PC-3 (cell line): Measurements from ENCODE around the gene CSMD2. TPM values are rescaled to one million over a fixed set of nuclear protein-coding genes. Genes with fewer than 3 reads are reported as not detected.

Source experiments
- ATAC-seq: fragments of 200-7000 bp; cut with Tn5 transposase; 2 replicates; pipeline ENCODE4 v1.9.1; 2020; ENCODE audit warnings: mild to moderate bottlenecking, moderate library complexity
- BruUV-seq: library from RNA; stranded (reverse); fragments of 400-500 nt; replicated peaks from 2 replicates; lab custom pipeline; 2021; lab: Mats Ljungman, UMichigan
- CTCF ChIA-PET: fragments of 300-600 bp; sonication (Branson Sonifier 250); formaldehyde crosslinking; loops from one replicate; lab custom pipeline; 2022; ENCODE audit warnings: antibody characterized with exemption; lab: Charles Lee
- POLR2A ChIA-PET: fragments of 300-600 bp; sonication (Branson Sonifier 250); formaldehyde crosslinking; loops from one replicate; lab custom pipeline; 2022; ENCODE audit warnings: antibody characterized with exemption; ENCODE audit not compliant: unreplicated experiment; lab: Charles Lee
- DNase-seq: peaks from one replicate; pipeline ENCODE4 v3.0.0-alpha.2; 2015
- H2AFZ ChIP-seq: fragments of 300-600 bp; sonication (generic); 2 replicates; pipeline ENCODE4 v1.6.0; 2016; ENCODE audit warnings: antibody characterized with exemption, low read length
- H3F3A ChIP-seq: fragments of 300-600 bp; sonication (generic); one replicate; pipeline ENCODE4 v1.6.0; 2017; ENCODE audit warnings: antibody characterized with exemption, low read length, control low read depth, mild to moderate bottlenecking; ENCODE audit not compliant: unreplicated experiment
- H3K27ac ChIP-seq: fragments of 300-600 bp; sonication (generic); 2 replicates; pipeline ENCODE4 v1.5.1; 2016; ENCODE audit warnings: mild to moderate bottlenecking, low read length
- H3K27me3 ChIP-seq: fragments of 300-600 bp; sonication (generic); 2 replicates; pipeline ENCODE4 v1.6.1; 2016; ENCODE audit warnings: low read length, mixed read lengths
- H3K36me3 ChIP-seq: fragments of 300-600 bp; sonication (generic); 2 replicates; pipeline ENCODE4 v1.6.1; 2016; ENCODE audit warnings: low read depth, mixed run types, low read length, mixed read lengths
- H3K4me1 ChIP-seq: fragments of 300-600 bp; sonication (generic); 2 replicates; pipeline ENCODE4 v1.5.1; 2016; ENCODE audit warnings: low read length; ENCODE audit not compliant: insufficient read depth
- H3K4me2 ChIP-seq: fragments of 300-600 bp; sonication (generic); 2 replicates; pipeline ENCODE4 v1.6.0; 2016; ENCODE audit warnings: low read length
- H3K4me3 ChIP-seq: fragments of 300-600 bp; sonication (generic); 2 replicates; pipeline ENCODE4 v1.5.1; 2016; ENCODE audit warnings: mild to moderate bottlenecking, low read length, mixed read lengths
- H3K79me2 ChIP-seq: fragments of 300-600 bp; sonication (generic); 2 replicates; pipeline ENCODE4 v1.6.1; 2017; ENCODE audit warnings: low read length, mixed read lengths
- H3K9ac ChIP-seq: fragments of 300-600 bp; sonication (generic); 2 replicates; pipeline ENCODE4 v1.6.0; 2016; ENCODE audit warnings: mild to moderate bottlenecking, low read length
- H3K9me2 ChIP-seq: fragments of 300-600 bp; sonication (generic); replicated peaks from 2 replicates; pipeline ENCODE4 v1.6.1; 2016; ENCODE audit warnings: mixed run types, low read length, mixed read lengths
- H3K9me3 ChIP-seq: fragments of 300-600 bp; sonication (generic); 2 replicates; pipeline ENCODE4 v1.6.1; 2016; ENCODE audit warnings: low read length, mixed read lengths
- H4K20me1 ChIP-seq: fragments of 300-600 bp; sonication (generic); 2 replicates; pipeline ENCODE4 v1.6.1; 2016; ENCODE audit warnings: low read length, mixed read lengths
- EZH2 ChIP-seq: fragments of 300-600 bp; sonication (generic); IDR thresholded peaks from one replicate; pipeline ENCODE4 v1.6.1; 2017; ENCODE audit warnings: antibody characterized with exemption, mild to moderate bottlenecking, low read length; ENCODE audit not compliant: unreplicated experiment
- EZH2phosphoT487 ChIP-seq: fragments of 300-600 bp; sonication (generic); IDR thresholded peaks from 2 replicates; pipeline ENCODE4 v1.6.1; 2018; ENCODE audit warnings: mild to moderate bottlenecking, antibody characterized with exemption, low read length, borderline replicate concordance
- intact Hi-C: fragments of 100-400 bp; cut with micrococcal nuclease; formaldehyde crosslinking; loops from 2 replicates; pipeline ENCODE4 v1.9.0; 2023
- total RNA-seq: library from RNA; depleted of rRNA; stranded (reverse); fragments of >200 nt; gene quantifications from 2 replicates; pipeline ENCODE4 v1.2.3, GENCODE V29; 2014
- TF ChIP-seq, protein P1 (sequence below): fragments of 300-600 bp; sonication (generic); conservative IDR thresholded peaks from 2 replicates; pipeline ENCODE4 v1.5.1; 2017; ENCODE audit warnings: antibody characterized with exemption, low read depth, mild to moderate bottlenecking, low read length

Gene CSMD2
- total RNA-seq, 1 experiment from 2014 or later, result not detected

- ATAC-seq (no peak), DNase-seq (no peak)
- TF ChIP-seq EZH2 (no peak), EZH2phosphoT487 (no peak)
- TF ChIP-seq, protein P1, sequence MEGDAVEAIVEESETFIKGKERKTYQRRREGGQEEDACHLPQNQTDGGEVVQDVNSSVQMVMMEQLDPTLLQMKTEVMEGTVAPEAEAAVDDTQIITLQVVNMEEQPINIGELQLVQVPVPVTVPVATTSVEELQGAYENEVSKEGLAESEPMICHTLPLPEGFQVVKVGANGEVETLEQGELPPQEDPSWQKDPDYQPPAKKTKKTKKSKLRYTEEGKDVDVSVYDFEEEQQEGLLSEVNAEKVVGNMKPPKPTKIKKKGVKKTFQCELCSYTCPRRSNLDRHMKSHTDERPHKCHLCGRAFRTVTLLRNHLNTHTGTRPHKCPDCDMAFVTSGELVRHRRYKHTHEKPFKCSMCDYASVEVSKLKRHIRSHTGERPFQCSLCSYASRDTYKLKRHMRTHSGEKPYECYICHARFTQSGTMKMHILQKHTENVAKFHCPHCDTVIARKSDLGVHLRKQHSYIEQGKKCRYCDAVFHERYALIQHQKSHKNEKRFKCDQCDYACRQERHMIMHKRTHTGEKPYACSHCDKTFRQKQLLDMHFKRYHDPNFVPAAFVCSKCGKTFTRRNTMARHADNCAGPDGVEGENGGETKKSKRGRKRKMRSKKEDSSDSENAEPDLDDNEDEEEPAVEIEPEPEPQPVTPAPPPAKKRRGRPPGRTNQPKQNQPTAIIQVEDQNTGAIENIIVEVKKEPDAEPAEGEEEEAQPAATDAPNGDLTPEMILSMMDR, result no peak
- intact Hi-C loops, result no loop called here
- Histone ChIP-seq H2AFZ (no peak overlapping the region), H3K27ac (no peak overlapping the region), H3K79me2 (no peaks in the 10 kb centered on the region), H3K4me3 (no peak overlapping the region), H4K20me1 (no peaks in the 10 kb centered on the region), H3K9ac (no peak overlapping the region), H3K4me2 (no peak overlapping the region), H3K36me3 (no peaks in the 10 kb centered on the region), H3K9me2 (no peaks in the 10 kb centered on the region), H3K9me3 (no peaks in the 10 kb centered on the region), H3K4me1 (no peaks in the 10 kb centered on the region), H3F3A (no peaks in the 10 kb centered on the region), H3K27me3 (peaks cover 6% of the 10 kb centered on the region; the same call in 1 of the 2 replicates)
- ChIA-PET POLR2A (no interaction called here), CTCF (no interaction called here)
- BruUV-seq, result no TSS peak
These were observed 11.8 kb downstream of the CSMD2 start for GRCh38 chr1:34153246-34153645.

DNA sequence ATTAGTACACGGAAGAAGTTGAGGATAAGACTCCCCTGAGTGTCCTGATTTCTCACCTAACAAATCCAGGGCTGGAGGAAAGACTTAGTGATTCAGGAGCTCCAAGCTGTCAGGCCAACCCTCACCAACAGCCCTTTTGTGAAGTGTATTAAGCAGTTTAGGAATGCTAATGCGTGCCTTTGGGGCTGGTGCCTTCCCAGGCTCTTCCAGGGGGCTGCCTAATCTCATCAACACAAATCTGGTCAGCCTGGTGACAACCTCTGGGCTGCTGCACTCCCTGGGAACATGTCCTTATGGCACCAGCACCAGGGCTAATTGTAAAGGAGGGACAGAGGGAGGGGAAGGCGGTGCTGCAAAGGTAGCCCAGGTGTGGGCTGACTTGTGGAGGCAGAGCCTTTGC, 15.5 kb downstream of the CSMD2 start:
- no TSS peak for BruUV-seq
- intact Hi-C loops, result no loop called here
- no peak overlapping the region for H3K27ac ChIP-seq
- no peak overlapping the region for H2AFZ ChIP-seq
- TF ChIP-seq EZH2 (no peak), EZH2phosphoT487 (no peak)
- TF ChIP-seq, protein P1, result no peak
- no peaks in the 10 kb centered on the region for H3K36me3 ChIP-seq
- no peaks in the 10 kb centered on the region for H3K4me1 ChIP-seq
- no peak overlapping the region for H3K9ac ChIP-seq
- CTCF ChIA-PET, result no interaction called here
- POLR2A ChIA-PET, result no interaction called here
- H3K9me2 ChIP-seq, result no peaks in the 10 kb centered on the region
- no peaks in the 10 kb centered on the region for H3K9me3 ChIP-seq
- H4K20me1 ChIP-seq, result no peaks in the 10 kb centered on the region
- no peak for DNase-seq
- no peaks in the 10 kb centered on the region for H3K79me2 ChIP-seq
- ATAC-seq, result no peak
- no peak overlapping the region for H3K4me2 ChIP-seq
- H3K27me3 ChIP-seq, result peaks cover 6% of the 10 kb centered on the region; the same call in 1 of the 2 replicates
- no peaks in the 10 kb centered on the region for H3F3A ChIP-seq
- no peak overlapping the region for H3K4me3 ChIP-seq

DNA sequence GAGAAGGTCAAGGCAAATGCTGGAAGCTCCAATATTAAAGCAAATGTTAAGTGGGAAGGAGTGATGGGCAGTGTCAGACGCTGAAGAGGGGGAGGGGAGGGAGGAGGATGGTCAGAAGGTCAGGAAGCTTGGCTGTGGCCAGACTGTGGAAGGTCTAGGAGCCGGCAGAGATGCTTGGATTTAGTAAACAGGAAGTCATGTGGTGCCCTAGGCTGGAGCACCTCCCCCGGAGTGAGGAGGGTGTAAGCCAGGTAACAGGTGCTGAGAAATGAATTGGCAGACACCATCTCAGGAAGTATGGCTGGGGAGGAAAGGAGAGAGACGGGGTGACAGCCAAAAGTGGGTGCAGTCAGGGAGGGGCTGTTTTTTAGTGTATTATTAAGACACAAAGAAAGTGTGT, 17.7 kb downstream of the CSMD2 start:
- Histone ChIP-seq H3K9me3 (no peaks in the 10 kb centered on the region), H3K36me3 (no peaks in the 10 kb centered on the region), H3K4me2 (no peak overlapping the region), H3K27ac (no peak overlapping the region), H3K9ac (no peak overlapping the region), H3K4me1 (no peaks in the 10 kb centered on the region), H2AFZ (no peak overlapping the region), H3K79me2 (no peaks in the 10 kb centered on the region), H3K27me3 (0 out of 2 replicates have a peak, but pooled peaks cover 6% of the 10 kb centered on the region), H3K9me2 (no peaks in the 10 kb centered on the region), H3F3A (no peaks in the 10 kb centered on the region), H4K20me1 (no peaks in the 10 kb centered on the region), H3K4me3 (no peak overlapping the region)
- BruUV-seq, result no TSS peak
- POLR2A ChIA-PET, result no interaction called here
- no peak for ATAC-seq
- TF ChIP-seq, protein P1, result no peak
- TF ChIP-seq EZH2phosphoT487, result no peak
- TF ChIP-seq EZH2, result no peak
- intact Hi-C loops, result no loop called here
- CTCF ChIA-PET, result no interaction called here
- DNase-seq, result no peak
